ENCODE measurements around the gene ORC6. TPM values are rescaled to one million over a fixed set of nuclear protein-coding genes. Genes with fewer than 3 reads are reported as not detected.

ORC6 gene, protein sequence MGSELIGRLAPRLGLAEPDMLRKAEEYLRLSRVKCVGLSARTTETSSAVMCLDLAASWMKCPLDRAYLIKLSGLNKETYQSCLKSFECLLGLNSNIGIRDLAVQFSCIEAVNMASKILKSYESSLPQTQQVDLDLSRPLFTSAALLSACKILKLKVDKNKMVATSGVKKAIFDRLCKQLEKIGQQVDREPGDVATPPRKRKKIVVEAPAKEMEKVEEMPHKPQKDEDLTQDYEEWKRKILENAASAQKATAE
- total RNA-seq = 1 to 10 TPM in 2 of 4 donors, under 1 TPM in 1, not detected in 1; 0.60 to 4.9 (median 2.7) TPM

- in situ Hi-C loops (cut with MboI; ENCODE audit: low pct_ligation_motif_present in 1 of 4, low pct_unique_long_range_greater_than_20kb in 1 of 4, low sequenced_read_pairs in 3 of 4) = no loop called here
- Histone ChIP-seq H3K36me3 (no peaks in the 10 kb centered on the region), H3K4me1 (peaks cover 10 to 53% (median 32%) of the 10 kb centered on the region in 4 donors), H3K4me3 (peak within 1 kb of the TSS; percentile 61 to 93 (median 86)), H3K9me3 (no peaks in the 10 kb centered on the region), H3K27me3 (no peaks in the 10 kb centered on the region), H3K27ac (peak within 1 kb of the TSS; percentile 88 to 96 (median 92))
- 0 to 2% methylated on average over 5 to 58 of the region's 79 CpGs for WGBS, 2 donors (ENCODE audit: low coverage in 1 of 2)
- peak; percentile 98 for DNase-seq
- intact Hi-C loops (cut with DNase I; ENCODE audit: low total_unique reads) = loop anchor here (10.0 kb wide), 1 partner anchor 135 kb away; no protein-coding TSS in a partner anchor
- TF ChIP-seq CTCF (IDR thresholded peaks at IDR 0.05) (peak in 3 of 5 experiments; percentile 11 to 29 (median 23)), POLR2AphosphoS5 (IDR thresholded peaks at IDR 0.05) (peak in 2 of 3 donors; percentile 38), EP300 (IDR thresholded peaks at IDR 0.05; ENCODE audit: low read depth) (no peak), POLR2A (IDR thresholded peaks at IDR 0.05) (no peak)
These were observed at the start of gene ORC6 for GRCh38 chr16:46689365-46690280. TSS of gene ORC6 (plus strand) at chr16:46689659. CDS start at chr16:46689706, 47 bp downstream.

- no peak overlapping the region for H3K27ac ChIP-seq
These were observed 40.8 kb upstream of the ORC6 start for GRCh38 chr16:46648656-46649055.

GRCh38 chr16:46649588-46650253 lies 39.7 kb upstream of the ORC6 start:
- WGBS, 2 donors (ENCODE audit: low coverage in 1 of 2) = 87 to 90% methylated on average over 11 to 27 of the region's 27 CpGs
- intact Hi-C loops (cut with DNase I; ENCODE audit: low total_unique reads) = no loop called here
- peak; percentile 38 for DNase-seq
- in situ Hi-C loops (cut with MboI; ENCODE audit: low pct_ligation_motif_present in 1 of 4, low pct_unique_long_range_greater_than_20kb in 1 of 4, low sequenced_read_pairs in 3 of 4) = loop anchor here in 2 of 4 donors (25.0 kb wide), 1 partner anchor 288 kb away; no protein-coding TSS in a partner anchor
- no peaks in the 10 kb centered on the region for H3K36me3 ChIP-seq
- TF ChIP-seq POLR2A (IDR thresholded peaks at IDR 0.05) (no peak), EP300 (IDR thresholded peaks at IDR 0.05; ENCODE audit: low read depth) (no peak), CTCF (IDR thresholded peaks at IDR 0.05) (no peak), POLR2AphosphoS5 (IDR thresholded peaks at IDR 0.05) (peak in 1 of 3 donors; percentile 5)
- H3K4me3 ChIP-seq = peak overlapping the region in 1 of 4 donors; percentile 1
- peak overlapping the region; percentile 46 to 59 (median 56) for H3K27ac ChIP-seq
- H3K4me1 ChIP-seq = no peaks in the 10 kb centered on the region
- H3K27me3 ChIP-seq = no peaks in the 10 kb centered on the region
- H3K9me3 ChIP-seq = peaks cover 0 to 2% of the 10 kb centered on the region in 2 donors

More at GRCh38 chr16:46648656-46649055, 40.8 kb upstream of the ORC6 start:
- no peak overlapping the region for H3K4me3 ChIP-seq
- H3K4me1 ChIP-seq = no peaks in the 10 kb centered on the region
- in situ Hi-C loops (cut with MboI; ENCODE audit: low pct_ligation_motif_present in 1 of 4, low pct_unique_long_range_greater_than_20kb in 1 of 4, low sequenced_read_pairs in 3 of 4) = no loop called here
- H3K9me3 ChIP-seq = peaks cover 0 to 3% of the 10 kb centered on the region in 2 donors
- DNase-seq = no peak
- H3K27me3 ChIP-seq = no peaks in the 10 kb centered on the region
- H3K36me3 ChIP-seq = no peaks in the 10 kb centered on the region
- WGBS, 2 donors (ENCODE audit: low coverage in 1 of 2) = 89 to 90% methylated on average over 3 to 8 of the region's 8 CpGs
- intact Hi-C loops (cut with DNase I; ENCODE audit: low total_unique reads) = no loop called here
- TF ChIP-seq CTCF (IDR thresholded peaks at IDR 0.05) (no peak), POLR2AphosphoS5 (IDR thresholded peaks at IDR 0.05) (no peak), EP300 (IDR thresholded peaks at IDR 0.05; ENCODE audit: low read depth) (no peak), POLR2A (IDR thresholded peaks at IDR 0.05) (no peak)
